Hepatic stellate cell (primary cell): ENCODE data around the gene ITGB2.

Experiments
- DNase-seq: peaks from one replicate; pipeline ENCODE4 v3.0.0; 2011; ENCODE audit warnings: low spot score

The ITGB2 gene

DNA sequence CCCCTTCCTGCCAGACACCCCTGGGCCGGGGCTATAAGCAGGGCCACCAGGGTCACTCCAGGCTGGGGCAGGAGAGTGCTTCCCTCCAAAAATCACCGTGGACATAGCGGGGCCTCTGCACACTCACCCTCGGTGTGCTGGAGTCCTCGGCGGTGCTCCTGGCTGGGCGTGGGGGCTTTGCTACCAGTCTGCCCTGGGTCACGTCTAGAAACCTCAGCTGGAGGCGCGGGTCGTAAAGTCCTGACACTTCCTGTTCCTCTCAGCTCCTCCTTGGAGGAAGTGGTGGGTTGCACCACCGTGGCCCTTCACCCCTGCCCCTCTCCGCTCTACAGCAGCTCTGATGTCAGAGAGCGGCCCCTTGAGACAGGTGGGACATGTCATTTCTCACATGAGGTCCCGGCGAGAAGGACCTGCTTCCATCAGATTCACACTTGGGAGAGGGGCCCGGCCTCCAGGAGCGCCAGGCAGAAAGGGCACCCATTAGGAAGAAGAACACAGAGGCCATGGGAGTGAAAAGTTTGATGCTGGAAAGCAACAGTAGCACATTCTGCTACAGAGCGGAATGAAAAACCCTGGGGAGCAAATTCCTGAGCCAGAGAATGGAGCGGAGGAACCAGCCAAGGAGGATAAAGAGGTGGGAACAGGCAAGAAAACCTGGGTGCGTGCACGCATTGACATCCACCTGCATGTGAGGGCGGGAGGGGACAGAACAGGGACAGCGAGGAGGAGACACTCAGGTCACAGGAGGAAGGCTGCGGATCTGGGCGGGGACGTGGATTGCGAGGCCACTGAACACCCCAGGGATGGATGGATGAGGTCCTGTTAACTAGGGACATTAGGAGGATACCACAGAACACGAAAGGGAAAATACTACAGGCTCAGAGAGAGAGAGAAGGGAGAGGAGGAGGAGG lies at the start of gene ITGB2:
ITGB2 (minus strand) TSS at position 206 of the 911 bp plus-strand sequence. CDS start 10,117 bp downstream, outside the sequence.
- DNase-seq, result no peak

DNA sequence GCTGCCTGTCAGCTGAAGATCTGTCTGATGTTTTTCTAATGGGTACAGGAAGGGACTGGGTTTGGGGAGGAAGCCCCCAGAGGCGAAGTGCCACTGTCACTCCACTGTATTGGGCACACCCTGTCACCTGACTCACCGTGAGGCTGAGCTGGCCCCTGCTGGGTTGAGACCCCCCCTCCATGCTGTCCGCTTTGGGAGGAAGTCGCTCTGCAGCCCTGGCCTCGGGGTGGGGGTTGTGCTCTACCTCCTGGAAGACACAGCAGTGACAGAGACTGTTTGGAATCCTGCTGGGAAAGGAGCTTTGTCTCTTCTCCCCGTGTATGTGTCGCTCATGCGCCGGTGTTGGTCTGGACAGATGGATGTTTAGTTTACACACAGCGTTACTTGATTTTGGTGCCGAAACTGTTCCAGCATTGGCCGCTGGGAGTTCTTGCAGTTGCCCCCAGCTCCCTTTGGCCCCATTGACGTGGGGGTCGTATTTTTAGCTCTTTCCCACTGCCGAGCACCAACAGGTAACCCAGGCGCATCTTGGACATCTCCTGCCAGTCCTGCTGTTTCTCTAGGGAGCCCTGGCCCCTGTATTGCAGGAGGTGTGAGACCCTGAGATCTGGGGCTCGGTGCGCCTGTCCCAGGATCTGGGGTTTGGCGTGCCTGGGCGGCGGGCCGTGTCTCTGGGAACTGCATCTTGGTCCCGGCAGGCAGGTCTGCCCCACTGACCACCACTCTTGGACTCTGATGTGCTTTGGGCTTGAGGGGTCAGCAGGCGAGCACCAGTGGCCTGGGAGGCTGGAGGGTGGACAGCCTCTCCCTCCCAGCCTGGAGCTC lies 49.4 kb upstream of the ITGB2 start:
- peak; percentile 47 for DNase-seq

DNA sequence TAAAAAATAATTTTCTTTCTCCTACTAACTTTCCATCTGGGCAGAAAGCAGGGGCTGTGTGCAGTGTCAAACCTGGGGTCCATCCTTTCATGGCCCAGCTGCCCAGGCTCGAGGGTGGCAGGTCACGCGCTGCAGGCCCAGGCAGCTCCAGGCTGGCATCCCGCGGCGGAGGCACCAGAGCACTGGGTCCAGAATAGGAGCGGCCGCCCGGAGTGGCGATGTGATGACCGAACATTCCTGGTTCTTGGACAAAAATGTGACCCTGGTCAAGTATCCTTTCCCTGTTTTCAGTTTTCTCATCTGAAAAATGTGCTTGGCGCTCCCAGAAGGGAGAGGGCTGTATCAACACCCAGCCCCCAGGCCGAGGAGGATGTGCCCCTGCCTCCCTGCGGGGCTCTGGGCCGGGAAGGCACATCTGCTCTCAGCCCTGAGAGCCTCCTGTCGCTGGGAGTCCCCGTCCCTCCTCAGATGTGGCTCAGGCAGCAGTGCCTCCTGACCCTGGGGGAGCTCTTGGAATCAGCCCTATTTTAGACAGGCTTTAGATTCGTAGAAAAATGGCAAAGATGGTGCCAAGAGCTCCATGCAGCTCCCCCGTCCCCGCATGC lies 48.5 kb upstream of the ITGB2 start:
- no peak for DNase-seq

DNA sequence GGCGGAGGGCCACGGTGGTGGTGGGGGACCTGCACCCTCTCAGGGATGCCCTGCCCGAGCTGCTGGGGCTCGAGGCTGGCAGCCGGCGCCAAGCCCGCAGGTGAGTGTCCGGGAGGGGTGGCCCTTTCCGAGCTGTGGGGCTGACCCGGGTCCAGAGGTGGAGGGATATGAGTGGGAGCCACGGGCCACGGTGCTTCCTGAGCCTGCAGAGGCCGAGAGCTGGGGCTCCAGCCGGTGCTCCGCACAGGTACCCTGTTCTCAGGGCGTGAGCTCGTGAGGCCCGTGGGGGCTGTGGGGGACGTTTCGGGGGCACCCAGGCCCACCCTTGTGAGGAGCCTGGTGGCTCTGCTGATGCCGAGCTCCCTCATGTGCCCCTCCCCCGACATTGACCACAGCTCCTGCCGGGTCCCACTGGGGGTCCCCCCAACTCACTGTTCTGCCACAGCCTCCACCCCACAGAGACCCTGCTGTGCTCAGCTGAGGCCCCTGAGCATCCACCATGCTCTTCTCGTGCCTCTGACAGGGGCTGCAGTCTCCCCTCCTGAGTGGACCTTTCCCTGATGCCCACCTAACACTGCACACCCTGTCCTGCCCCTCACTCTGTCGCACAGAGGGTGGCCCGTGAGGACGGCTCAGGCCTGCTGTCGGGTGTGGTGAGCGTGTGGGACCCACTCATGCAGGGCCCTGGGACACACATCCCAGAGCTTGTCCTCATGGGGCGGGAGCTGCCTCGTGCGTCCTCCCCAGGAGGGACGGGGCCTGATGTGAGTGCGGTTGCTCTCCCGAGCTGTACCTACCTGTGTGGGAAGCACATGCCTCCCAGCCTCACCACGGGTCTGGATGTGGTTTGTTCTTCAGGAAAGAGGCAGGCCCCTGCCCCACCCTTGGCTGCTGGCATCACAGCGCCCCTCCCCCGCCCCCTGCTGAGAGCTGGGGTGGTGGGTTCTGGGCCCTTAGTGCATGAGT lies 46.7 kb upstream of the ITGB2 start:
- DNase-seq, result no peak

DNA sequence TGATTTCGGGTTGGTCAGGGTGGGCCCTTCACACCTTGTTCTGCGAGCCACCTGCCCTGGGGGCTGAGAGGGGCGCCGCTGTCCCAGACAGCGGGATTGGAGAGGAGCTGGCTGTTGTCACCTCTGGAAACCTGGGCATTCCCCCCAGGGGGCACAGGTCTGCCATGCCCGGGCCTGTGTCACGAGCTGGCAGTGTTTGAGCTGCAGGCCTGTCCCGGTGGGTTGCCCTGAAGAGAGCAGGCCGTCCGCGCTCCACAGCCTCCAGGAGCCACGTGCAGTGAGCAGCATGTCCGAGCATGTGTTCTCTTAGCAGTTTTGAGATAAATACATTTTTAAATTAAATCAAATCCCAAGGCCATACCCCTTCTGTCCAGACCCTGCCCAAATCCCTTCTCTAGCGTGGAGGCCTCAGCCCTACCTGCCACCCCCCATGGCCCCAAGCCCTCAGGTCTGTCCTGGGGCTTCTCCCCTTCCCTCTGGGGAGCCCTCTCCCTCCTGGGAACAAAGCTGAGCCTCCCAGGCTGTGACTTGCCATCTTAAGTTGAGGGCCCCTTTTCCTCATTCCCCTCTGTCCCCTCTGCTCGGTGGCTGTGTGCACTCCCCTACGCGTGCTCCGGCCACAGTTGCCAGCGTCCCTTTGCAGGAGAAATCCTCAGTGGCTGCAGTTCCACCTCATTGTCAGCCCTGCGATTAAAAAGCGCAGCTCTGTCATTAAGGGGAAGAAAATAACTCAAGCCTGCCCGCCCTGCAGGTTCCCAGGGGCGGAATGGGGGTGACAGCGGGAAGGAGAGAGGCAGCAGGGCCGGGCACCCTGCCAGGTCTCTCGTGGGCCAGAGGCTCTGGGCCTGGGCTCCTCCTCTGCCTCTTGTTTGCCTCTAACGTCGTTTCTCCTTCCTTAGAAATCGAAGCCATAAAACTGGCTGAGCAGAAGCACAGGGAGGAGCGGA lies 45.7 kb upstream of the ITGB2 start:
- DNase-seq, result no peak

DNA sequence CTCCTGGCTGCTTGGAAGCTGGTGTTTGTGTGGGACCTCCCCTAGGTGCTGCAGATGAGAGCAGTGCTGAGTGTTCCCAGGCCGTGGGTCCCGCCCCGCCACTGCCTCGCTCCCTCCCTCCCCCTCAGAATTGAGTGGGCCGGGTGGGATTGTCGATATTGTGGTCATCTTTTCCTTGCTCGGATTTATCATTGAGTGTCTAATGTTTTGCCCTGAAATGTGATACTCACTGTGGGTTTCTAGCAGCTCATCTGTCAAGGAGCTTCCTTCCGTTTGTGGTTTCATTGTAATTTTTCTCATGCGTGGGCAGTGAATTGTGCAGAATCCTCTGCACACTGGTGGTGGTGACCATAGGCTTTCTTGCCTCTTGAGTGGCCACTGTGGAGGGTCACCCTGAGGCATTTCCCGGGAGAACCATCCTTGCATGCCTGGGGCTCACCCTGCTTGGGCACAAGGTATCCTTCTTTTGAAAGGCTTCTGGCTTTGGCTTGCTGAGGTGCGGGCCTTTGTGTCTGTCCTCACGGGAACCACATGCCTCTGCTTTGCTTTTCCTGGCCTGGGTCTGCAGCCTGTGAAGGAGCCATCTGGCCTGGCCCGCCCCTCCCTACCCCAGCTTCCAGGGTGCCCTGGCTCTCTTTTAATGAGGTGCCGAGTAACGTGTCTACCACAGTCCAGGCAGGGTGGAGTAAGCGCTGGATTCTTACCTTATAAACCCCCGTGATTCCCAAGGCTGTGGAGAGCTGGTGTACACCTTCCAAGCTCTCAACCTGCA lies 44.7 kb upstream of the ITGB2 start:
- DNase-seq, result no peak

DNA sequence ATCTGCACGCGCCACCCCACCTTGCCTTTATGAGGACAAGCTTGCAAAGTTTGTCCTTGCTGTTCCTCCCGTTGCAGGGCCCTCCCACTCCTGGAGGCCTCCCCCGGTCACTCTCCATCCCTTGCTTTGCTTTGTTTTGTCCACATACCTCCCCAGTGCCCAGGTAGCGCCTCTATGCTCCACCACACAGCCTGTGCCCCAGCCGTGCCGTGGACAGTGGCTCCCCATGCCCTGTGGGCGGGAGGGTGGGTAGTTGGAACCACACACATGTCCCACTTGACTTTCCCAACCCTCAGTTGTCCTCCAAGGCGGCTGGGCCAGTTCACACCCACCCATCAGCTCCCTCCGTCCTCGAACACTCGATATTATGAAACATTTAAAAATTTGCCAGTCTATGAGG lies 43.7 kb upstream of the ITGB2 start:
- no peak for DNase-seq

DNA sequence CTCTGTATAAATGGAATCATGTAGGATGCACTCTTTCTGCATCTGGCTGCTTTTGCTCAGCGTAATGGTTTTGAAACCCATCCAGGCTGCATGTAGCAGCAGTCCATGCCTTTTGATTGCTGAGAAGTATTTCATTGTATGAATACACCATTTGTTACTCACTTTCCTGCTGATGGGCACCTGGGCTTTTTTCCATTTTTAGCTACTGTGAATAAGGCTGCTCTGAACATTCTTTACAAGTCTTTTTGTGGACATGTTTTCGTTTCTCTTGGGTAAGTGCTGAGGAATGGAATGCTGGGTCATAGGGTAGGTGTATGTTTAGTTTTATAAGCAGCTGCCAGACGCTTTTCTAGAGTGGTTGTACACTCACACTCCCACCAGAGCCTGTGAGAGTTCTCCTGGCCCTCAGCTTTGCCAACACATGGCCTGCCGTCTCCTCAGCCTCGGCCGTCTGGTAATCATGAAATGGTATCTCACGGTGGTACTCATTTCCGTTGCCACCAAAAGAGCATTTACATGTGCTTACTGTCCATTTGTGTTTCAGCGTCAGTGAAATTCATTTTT lies 41.8 kb upstream of the ITGB2 start:
- peak; percentile 95 for DNase-seq

DNA sequence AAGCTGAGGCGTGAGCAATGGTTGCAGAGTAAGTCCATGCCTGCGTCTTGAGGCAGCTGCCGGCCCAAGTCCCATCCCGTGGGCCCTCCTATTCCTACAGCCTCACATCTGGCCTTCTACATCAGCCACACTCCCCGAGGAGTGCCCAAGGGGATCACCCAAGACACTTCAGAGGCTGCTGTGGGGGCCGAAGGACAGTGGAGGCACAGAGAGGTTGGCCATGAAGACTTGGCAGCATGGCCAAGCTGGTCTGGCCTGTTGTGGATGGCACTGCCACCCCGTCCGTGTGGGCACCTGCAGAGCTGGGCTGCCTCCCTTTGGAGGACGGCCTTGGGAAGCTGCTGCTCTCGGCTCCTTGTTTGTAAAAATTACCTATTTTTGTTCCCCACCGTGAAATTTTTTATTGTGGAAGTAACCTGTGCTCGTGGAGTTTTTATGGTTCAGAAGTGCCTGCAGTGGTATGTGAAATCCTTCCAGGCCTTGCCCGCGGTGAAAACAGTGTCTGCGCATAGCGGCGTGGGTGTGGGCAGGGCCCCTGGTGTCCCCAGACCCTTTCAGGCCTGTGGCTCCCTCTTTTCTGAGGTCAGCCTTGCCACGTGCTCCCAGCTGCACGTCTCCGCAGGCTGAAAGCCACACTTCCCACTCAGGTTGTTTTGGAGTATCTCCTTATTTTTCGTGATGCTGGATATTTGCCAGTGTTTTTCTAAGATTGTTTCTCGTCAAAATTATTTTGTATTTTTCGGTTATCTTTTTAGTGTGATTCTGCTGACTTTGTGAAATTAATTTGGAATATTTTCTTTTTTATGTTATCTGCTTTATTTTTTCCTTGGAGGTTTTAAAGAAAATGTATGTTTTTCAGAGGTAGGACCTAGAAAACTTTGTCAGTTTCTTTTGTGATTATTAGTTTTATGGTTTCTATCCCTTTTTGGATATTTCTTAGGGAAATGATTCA lies 39.7 kb upstream of the ITGB2 start:
- no peak for DNase-seq

DNA sequence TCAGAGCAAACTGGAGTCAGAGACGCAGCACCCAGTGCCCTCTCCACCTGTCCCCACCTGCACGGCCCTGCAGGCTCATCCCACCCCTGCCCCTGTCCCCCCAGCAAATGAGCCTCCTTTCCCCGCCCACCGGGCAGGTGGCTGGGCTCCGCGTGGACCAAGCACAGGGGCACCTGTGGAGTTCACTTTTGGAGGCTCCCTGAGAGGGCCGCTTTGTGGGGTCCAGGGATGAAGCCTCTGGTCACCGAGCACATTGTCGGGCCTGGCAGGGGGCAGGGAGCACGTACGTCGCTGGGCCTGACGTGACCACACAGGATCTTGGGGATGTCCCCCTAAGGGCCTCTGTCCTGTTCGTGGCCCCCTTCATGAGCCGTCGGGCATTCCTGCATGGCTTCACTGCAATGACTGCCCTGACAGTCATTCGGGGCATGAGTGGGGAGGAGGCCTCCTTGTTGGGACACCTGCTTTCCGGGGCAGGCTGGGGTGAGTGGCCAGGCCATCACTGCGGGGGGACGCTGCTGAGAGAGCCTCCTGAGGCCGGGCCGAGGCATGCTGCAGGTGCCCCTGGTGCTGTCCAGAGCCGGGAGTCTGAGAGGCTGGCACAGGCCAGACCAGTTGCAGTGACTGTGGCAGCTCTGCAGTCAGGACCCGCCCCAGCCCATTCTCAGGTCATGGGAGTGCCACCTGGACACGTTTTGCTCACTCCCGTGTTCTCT lies 38.8 kb upstream of the ITGB2 start:
- DNase-seq, result no peak

DNA sequence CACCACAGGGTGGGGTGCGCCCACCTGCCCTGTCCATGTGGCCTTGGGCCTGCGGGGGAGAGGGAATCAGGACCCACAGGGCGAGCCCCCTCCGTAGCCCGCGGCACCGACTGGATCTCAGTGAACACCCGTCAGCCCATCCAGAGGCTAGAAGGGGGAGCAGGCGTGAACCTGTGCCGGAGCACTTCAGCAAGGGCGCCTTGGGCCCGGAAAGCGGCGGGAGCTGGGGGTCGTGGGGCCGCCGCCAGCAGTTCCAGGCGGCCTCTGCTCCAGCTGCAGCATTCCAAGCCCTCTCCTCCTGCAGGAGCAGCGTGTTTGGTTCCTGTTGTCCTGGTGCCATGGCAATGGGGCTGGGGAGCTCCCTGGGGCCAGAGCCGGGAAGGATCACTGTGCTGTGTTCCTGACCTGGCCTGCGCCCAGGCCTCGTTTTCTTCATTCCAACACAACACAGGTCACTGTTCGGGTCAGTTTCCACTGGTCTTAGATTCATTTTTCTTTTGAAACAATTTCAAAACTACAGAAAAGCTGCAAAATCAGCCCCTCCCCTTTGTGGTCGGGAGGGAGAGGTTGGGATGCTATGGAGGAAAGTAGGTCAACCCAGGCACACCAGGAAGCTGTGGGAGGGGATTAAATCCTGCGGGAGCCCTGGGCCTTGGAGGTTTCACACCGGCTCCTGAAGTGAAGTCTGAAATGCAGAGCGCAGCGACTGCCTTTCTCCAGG lies 37.9 kb upstream of the ITGB2 start:
- DNase-seq, result peak; percentile 95

DNA sequence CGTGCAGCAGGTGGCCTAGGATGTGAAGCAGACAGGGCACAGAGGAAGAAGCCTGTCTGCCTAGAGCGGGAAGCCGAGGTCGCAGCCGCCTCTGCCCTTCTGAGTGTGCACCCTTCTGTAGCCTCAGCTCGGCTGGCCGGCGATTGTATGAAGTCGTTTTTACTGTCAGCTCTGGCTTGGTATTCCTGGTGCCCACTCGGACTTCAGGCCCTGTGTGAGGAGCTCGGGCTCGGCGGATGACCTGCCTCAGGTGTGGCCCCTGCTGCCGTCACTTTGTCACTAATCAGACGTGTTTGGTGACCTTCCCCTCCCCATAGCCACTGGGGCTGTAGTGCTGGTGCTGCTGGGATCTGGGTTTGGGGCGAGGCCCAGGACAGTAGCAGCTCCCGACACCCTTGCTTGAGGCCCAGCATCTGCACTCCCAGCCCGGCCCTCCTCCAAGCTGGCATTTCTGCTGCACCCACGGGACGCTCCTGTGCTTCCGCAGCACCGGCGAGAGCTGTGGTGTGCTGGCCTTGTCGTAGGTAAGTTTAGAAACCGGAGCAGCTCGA lies 37.3 kb upstream of the ITGB2 start:
- DNase-seq, result no peak

DNA sequence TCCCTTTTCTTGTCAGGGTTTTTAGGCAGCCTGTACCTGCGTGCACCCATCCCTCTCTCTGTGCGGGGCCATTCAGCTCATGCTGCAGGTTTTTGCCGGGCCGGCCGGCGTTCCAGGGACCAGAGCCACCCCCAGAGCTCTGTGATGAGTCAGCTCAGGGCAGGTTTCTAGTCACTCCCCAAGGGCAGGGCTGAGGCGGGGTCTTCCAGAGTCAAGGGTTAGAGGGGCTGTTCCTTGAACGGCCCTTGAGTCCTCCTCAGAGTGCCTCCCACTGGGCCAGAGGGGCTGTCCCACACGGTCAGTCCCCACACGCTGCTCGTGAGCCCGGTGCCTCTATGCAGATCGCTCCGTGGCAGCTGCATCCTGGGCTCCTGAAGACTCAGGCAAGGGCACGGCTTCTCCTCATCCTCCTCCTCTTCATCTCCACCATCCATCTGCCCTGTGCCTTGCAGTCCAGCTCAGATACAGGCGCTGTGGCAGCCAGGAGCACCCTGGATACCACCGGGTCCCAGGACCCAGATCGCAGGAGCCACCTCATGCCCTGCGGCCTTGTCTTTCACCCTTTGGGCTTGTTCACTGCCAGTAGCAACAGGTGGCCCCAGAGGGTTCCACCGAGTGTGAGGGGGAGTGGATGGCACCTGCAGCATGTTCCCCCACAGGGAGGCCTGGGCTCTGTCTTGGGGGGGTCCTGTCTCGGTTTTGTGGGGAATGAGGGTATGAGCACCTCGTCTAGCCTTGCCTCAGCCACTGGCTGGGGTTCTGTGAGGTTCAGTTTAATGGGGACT lies 36.5 kb upstream of the ITGB2 start:
- DNase-seq, result no peak

DNA sequence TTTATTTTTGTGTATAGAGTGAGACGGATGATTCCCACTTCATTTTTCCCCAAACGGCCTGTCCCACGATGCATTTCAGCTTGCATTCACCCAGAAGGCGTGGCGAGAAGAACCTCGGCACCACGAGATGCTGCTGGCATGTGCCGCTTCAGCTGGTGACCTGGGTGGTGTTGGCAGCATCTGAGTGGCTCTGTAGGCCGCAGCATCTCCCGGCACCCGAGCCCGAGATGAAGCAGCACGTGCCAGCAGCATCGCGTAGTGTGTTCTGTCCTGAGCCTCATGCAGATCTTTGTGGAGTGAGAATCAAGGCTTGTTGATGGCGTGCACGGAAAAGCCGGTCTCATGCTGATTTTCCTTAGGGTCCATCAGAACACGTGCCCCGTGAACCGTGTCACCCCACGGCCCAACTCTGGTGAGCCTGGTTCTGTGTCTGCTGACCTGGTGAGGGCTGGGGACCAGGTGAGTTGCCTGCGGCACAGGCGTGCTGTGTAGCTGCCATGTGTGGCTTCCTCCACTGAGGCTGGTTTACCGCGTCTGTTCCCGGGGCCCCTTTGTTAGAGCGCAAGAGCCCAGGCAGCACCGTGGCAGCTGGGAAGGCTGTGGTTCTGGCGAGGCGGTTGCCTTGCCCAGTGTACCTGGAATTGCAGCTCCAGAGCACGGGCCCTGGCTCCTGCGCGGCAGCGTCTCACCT lies 35.8 kb upstream of the ITGB2 start:
- DNase-seq, result no peak

DNA sequence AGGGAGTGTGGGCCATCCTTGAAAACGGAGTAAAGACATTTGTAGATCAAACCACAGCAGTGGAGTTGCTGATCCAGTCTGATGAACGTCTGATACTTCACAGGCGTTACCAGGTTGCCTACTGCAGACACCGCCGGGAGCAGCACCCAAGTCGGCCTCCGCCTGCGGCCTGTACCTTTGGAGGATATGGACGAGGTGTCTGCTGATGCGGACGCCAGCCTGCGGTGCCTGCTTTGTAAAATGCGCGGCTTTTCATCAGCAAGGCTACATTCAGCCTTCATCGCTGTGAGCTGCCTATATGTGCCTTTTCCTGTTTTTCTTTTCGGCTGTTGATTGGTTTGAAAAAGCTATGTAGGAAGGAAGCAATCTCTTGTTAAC lies 35.1 kb upstream of the ITGB2 start:
- no peak for DNase-seq
